IMR-90 (cell line): ENCODE data around the gene SDC1. TPM values are rescaled to one million over a fixed set of nuclear protein-coding genes. Genes with fewer than 3 reads are reported as not detected.

Source experiments
- ATAC-seq: fragments of 200-7000 bp; cut with Tn5 transposase; 2 replicates; pipeline ENCODE4 v1.9.1; 2020; ENCODE audit warnings: low read depth, mild to moderate bottlenecking, moderate library complexity
- BruUV-seq: library from RNA; stranded (reverse); fragments of 400-500 nt; replicated peaks from 2 replicates; lab custom pipeline; 2021; lab: Mats Ljungman, UMichigan
- CTCF ChIA-PET: fragments of 300-600 bp; formaldehyde crosslinking; extraction: SDS; loops from one replicate; lab custom pipeline; 2021; ENCODE audit warnings: antibody characterized with exemption; lab: Yijun Ruan, JAX
- POLR2A ChIA-PET: fragments of 300-600 bp; sonication (Branson Sonifier 250); formaldehyde crosslinking; loops from one replicate; lab custom pipeline; 2022; ENCODE audit warnings: antibody characterized with exemption; ENCODE audit not compliant: unreplicated experiment; lab: Charles Lee
- DNase-seq: peaks from one replicate; pipeline ENCODE4 v3.0.0; 2013
- H2AFZ ChIP-seq: replicated peaks from 2 replicates; pipeline ENCODE3; 2013; ENCODE audit warnings: low read length, mild to moderate bottlenecking; ENCODE audit not compliant: poor library complexity
- H2AK5ac ChIP-seq: 2 replicates; pipeline ENCODE4 v1.6.1; 2013; ENCODE audit warnings: low read depth, low read length, inconsistent platforms
- H2AK9ac ChIP-seq: replicated peaks from 2 replicates; pipeline ENCODE3; 2013; ENCODE audit warnings: mild to moderate bottlenecking, low read depth, low read length, moderate library complexity; ENCODE audit not compliant: poor library complexity
- H2BK120ac ChIP-seq: 2 replicates; pipeline ENCODE4 v1.6.1; 2013; ENCODE audit warnings: low read depth, low read length, inconsistent platforms
- H2BK15ac ChIP-seq: 3 replicates; pipeline ENCODE4 v1.6.1; 2013; ENCODE audit warnings: low read depth, low read length, inconsistent platforms
- H2BK20ac ChIP-seq: 2 replicates; pipeline ENCODE4 v1.6.1; 2013; ENCODE audit warnings: low read depth, mild to moderate bottlenecking, inconsistent platforms, low read length, moderate library complexity
- H2BK5ac ChIP-seq: 2 replicates; pipeline ENCODE4 v1.6.1; 2013; ENCODE audit warnings: mild to moderate bottlenecking, low read depth, low read length, inconsistent platforms; ENCODE audit not compliant: poor library complexity, severe bottlenecking
- H3K14ac ChIP-seq: replicated peaks from 2 replicates; pipeline ENCODE4 v1.6.1; 2013; ENCODE audit warnings: low read depth, low read length, inconsistent platforms
- H3K18ac ChIP-seq: 2 replicates; pipeline ENCODE4 v1.6.1; 2013; ENCODE audit warnings: low read depth, low read length, control low read depth
- H3K23ac ChIP-seq: 2 replicates; pipeline ENCODE4 v1.6.1; 2013; ENCODE audit warnings: low read depth, low read length, inconsistent platforms
- H3K27ac ChIP-seq: 2 replicates; pipeline ENCODE4 v1.5.1; 2013; ENCODE audit warnings: mild to moderate bottlenecking, control low read depth, low read length; ENCODE audit not compliant: insufficient read depth
- H3K27me3 ChIP-seq: 2 replicates; pipeline ENCODE4 v1.6.1; 2013; ENCODE audit warnings: low read length; ENCODE audit not compliant: control insufficient read depth, insufficient read depth
- H3K36me3 ChIP-seq: 2 replicates; pipeline ENCODE4 v1.6.1; 2013; ENCODE audit warnings: low read length, mixed read lengths; ENCODE audit not compliant: control insufficient read depth, insufficient read depth
- H3K4ac ChIP-seq: 2 replicates; pipeline ENCODE4 v1.6.1; 2013; ENCODE audit warnings: low read depth, low read length, inconsistent platforms
- H3K4me1 ChIP-seq: 2 replicates; pipeline ENCODE4 v1.6.1; 2013; ENCODE audit warnings: low read length, mixed read lengths; ENCODE audit not compliant: control insufficient read depth, insufficient read depth
- H3K4me2 ChIP-seq: 2 replicates; pipeline ENCODE4 v1.6.1; 2013; ENCODE audit warnings: low read depth, mild to moderate bottlenecking, control low read depth, low read length, moderate library complexity
- H3K4me3 ChIP-seq: 2 replicates; pipeline ENCODE4 v1.5.1; 2013; ENCODE audit warnings: low read depth, mild to moderate bottlenecking, control low read depth, low read length, moderate library complexity; ENCODE audit not compliant: insufficient read depth
- H3K56ac ChIP-seq: 2 replicates; pipeline ENCODE4 v1.6.1; 2013; ENCODE audit warnings: low read length, inconsistent platforms; ENCODE audit not compliant: insufficient read depth; ENCODE audit errors: extremely low read depth
- H3K79me1 ChIP-seq, 2 experiments: 2 replicates each; pipeline ENCODE4 v1.6.1; 2013; ENCODE audit warnings: low read length in 2 of 2, inconsistent platforms in 1 of 2, low read depth in 1 of 2
- H3K9ac ChIP-seq: 2 replicates; pipeline ENCODE4 v1.6.1; 2013; ENCODE audit warnings: low read depth, low read length, control low read depth
- H3K9me1 ChIP-seq: 2 replicates; pipeline ENCODE4 v1.6.1; 2013; ENCODE audit warnings: low read length, inconsistent platforms; ENCODE audit not compliant: insufficient read depth
- H3K9me3 ChIP-seq: 2 replicates; pipeline ENCODE4 v1.6.1; 2013; ENCODE audit warnings: low read length; ENCODE audit not compliant: control insufficient read depth, insufficient read depth
- H4K20me1 ChIP-seq: 2 replicates; pipeline ENCODE4 v1.6.1; 2013; ENCODE audit warnings: low read length, inconsistent platforms; ENCODE audit not compliant: insufficient read depth
- H4K5ac ChIP-seq: 2 replicates; pipeline ENCODE4 v1.6.1; 2013; ENCODE audit warnings: mild to moderate bottlenecking, low read depth, low read length, control low read depth
- H4K8ac ChIP-seq, 2 experiments: 2 replicates each; pipeline ENCODE4 v1.6.1; 2013; ENCODE audit warnings: low read depth in 2 of 2, low read length in 2 of 2, control low read depth in 1 of 2, inconsistent platforms in 1 of 2
- H4K91ac ChIP-seq: 2 replicates; pipeline ENCODE4 v1.6.1; 2013; ENCODE audit warnings: low read depth, low read length, inconsistent platforms; ENCODE audit not compliant: insufficient read depth
- CEBPB ChIP-seq: IDR thresholded peaks from 2 replicates; pipeline ENCODE4 v1.6.1; 2012; ENCODE audit warnings: low read depth, low read length, improper control_type of control experiment
- POLR2A ChIP-seq: IDR thresholded peaks from 2 replicates; pipeline ENCODE4 v1.6.1; 2012; ENCODE audit warnings: mild to moderate bottlenecking, low read depth, low read length
- WGBS, 2 experiments: methylation state at CpG; one replicate each; pipeline versions ENCODE4 v1.1.5 to v1.1.7; 2013; ENCODE audit warnings: missing lambda C conversion rate in 2 of 2; ENCODE audit not compliant: insufficient read length in 1 of 2; ENCODE audit errors: extremely low coverage in 2 of 2; 5-methylcytosine and 5-hydroxymethylcytosine counted together
- dilution Hi-C: fragments of 300-500 bp; cut with HindIII; formaldehyde crosslinking; loops from one replicate; pipeline ENCODE4 v1.14.3; 2018; ENCODE audit warnings: low sequenced_read_pairs; ENCODE audit not compliant: unreplicated experiment
- in situ Hi-C: fragments of 300-500 bp; cut with MboI; formaldehyde crosslinking; loops from 3 replicates; pipeline ENCODE4 v1.14.3; 2019; ENCODE audit warnings: low sequenced_read_pairs, inconsistent platforms, mixed read lengths
- intact Hi-C: fragments of 100-400 bp; cut with micrococcal nuclease; formaldehyde crosslinking; loops from 2 replicates; pipeline ENCODE4 v1.10.0; 2022
- polyA plus RNA-seq, 3 experiments: library from polyadenylated mRNA; depleted of rRNA; stranded (reverse); fragments of >200 nt; gene quantifications; 2 replicates each; pipeline ENCODE4 v1.2.3, GENCODE V29; 2012; ENCODE audit warnings: low replicate concordance in 1 of 3
- total RNA-seq: library from RNA; depleted of rRNA; stranded (reverse); fragments of >200 nt; gene quantifications from 2 replicates; pipeline ENCODE4 v1.2.3, GENCODE V29; 2012

Gene SDC1
- total and polyA plus RNA-seq, 2 of the 4 experiments (the other 2 are of a cell fraction) = 22.0 to 28.3 TPM

- ChIA-PET POLR2A (no interaction called here), CTCF (no interaction called here)
- Histone ChIP-seq H3K4me3 (no peak overlapping the region), H3K9me3 (no peaks in the 10 kb centered on the region), H4K5ac (no peak overlapping the region), H2BK15ac (no peak overlapping the region), H3K4ac (0 out of 2 replicates have a peak overlapping the region, but pooled peaks have one; percentile 76), H4K91ac (no peak overlapping the region), H3K79me1 (peaks cover 0 to 23% of the 10 kb centered on the region in 2 experiments; a peak in 2 of 4 replicates), H4K8ac (no peak overlapping the region), H3K9me1 (peaks cover 8% of the 10 kb centered on the region), H3K23ac (no peak overlapping the region), H3K27me3 (no peaks in the 10 kb centered on the region), H3K18ac (no peak overlapping the region), H3K56ac (no peak overlapping the region), H3K4me2 (no peak overlapping the region), H2AK9ac (no peak overlapping the region), H4K20me1 (0 out of 2 replicates have a peak, but pooled peaks cover 3% of the 10 kb centered on the region), H3K36me3 (no peaks in the 10 kb centered on the region), H2BK120ac (no peak overlapping the region; the same call in 1 of the 2 replicates), H3K27ac (no peak overlapping the region), H2BK20ac (no peak overlapping the region), H2AK5ac (peak overlapping the region; percentile 66; the same call in 1 of the 2 replicates), H3K9ac (no peak overlapping the region), H3K14ac (no peak overlapping the region), H2AFZ (no peak overlapping the region), H3K4me1 (peaks cover 9% of the 10 kb centered on the region), H2BK5ac (no peak overlapping the region)
- in situ Hi-C loops (no loop called here), intact Hi-C loops (no loop called here), dilution Hi-C loops (no loop called here)
- TF ChIP-seq POLR2A (no peak), CEBPB (peak; percentile 73)
- WGBS, 2 experiments = no CpG with 5 or more reads among the region's 9 CpGs
- no peak for DNase-seq
- ATAC-seq = no peak
- BruUV-seq = no TSS peak
Observed at GRCh38 chr2:20213651-20214565, 11.0 kb downstream of the SDC1 start.
